ENCODE results near the gene AGAP1. TPM values are rescaled to one million over a fixed set of nuclear protein-coding genes. Genes with fewer than 3 reads are reported as not detected.

AGAP1 gene
- total RNA-seq, 2 experiments from 2014 or later = not detected

DNA sequence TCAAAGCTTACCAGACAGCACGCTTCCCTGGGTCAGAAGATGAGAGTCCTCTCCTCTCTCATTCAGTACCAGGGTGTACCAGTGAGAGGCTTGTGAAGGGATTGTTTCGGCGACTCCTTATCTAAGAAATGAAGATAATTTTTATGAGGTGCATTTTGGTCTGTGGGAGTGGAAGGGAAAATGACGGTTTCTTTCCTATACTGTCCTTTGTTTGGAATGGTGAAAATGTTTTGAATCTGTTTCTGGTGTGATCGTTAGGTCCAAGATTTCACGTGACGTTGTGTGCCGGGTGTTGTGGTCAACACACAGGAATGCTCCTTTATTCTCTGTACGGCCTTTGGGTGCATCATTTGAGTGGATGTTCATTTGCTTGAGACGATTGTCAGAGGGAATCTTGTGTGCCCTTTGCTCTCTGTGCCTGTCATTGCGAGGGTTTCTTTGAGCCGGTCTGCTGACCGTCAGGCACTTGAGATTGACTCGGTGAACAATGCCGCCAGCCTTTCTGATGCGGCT lies 183.5 kb downstream of the AGAP1 start:
- no peak overlapping the region for H3K4me3 ChIP-seq (ENCODE audit: low read depth, low read length, poor library complexity, severe bottlenecking)
- TF ChIP-seq, protein P1, sequence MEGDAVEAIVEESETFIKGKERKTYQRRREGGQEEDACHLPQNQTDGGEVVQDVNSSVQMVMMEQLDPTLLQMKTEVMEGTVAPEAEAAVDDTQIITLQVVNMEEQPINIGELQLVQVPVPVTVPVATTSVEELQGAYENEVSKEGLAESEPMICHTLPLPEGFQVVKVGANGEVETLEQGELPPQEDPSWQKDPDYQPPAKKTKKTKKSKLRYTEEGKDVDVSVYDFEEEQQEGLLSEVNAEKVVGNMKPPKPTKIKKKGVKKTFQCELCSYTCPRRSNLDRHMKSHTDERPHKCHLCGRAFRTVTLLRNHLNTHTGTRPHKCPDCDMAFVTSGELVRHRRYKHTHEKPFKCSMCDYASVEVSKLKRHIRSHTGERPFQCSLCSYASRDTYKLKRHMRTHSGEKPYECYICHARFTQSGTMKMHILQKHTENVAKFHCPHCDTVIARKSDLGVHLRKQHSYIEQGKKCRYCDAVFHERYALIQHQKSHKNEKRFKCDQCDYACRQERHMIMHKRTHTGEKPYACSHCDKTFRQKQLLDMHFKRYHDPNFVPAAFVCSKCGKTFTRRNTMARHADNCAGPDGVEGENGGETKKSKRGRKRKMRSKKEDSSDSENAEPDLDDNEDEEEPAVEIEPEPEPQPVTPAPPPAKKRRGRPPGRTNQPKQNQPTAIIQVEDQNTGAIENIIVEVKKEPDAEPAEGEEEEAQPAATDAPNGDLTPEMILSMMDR (conservative IDR thresholded peaks at IDR 0.05; ENCODE audit: low read length) = no peak
- TF ChIP-seq EZH2phosphoT487 (IDR thresholded peaks at IDR 0.05; ENCODE audit: borderline replicate concordance, low read depth, low read length) = no peak
- no peaks in the 10 kb centered on the region for H3K9me2 ChIP-seq (ENCODE audit: insufficient read depth, low read length)
- intact Hi-C loops (cut with micrococcal nuclease; ENCODE audit: unreplicated experiment) = no loop called here
- H3K4me2 ChIP-seq (ENCODE audit: low read length) = no peak overlapping the region
- no peak overlapping the region for H2AFZ ChIP-seq (ENCODE audit: low read length)
- no peaks in the 10 kb centered on the region for H3K4me1 ChIP-seq (ENCODE audit: insufficient read depth, low read length, poor library complexity, severe bottlenecking)
- H3K36me3 ChIP-seq (ENCODE audit: insufficient read depth, low read length) = no peaks in the 10 kb centered on the region
- ChIA-PET CTCF (ENCODE audit: unreplicated experiment) (no interaction called here), POLR2A (interaction anchor here (0.6 kb wide), 1 partner anchor 12 kb away, joined by 4 read pairs; no protein-coding TSS in a partner anchor)
- DNase-seq (ENCODE audit: low spot score) = no peak
- H4K20me1 ChIP-seq (ENCODE audit: insufficient read depth, low read length) = no peaks in the 10 kb centered on the region
- H3K79me2 ChIP-seq (ENCODE audit: insufficient read depth, low read depth, low read length) = no peaks in the 10 kb centered on the region
- no peaks in the 10 kb centered on the region for H3K9me3 ChIP-seq (ENCODE audit: low read length)
- H3K27ac ChIP-seq (ENCODE audit: low read depth, low read length, poor library complexity, severe bottlenecking) = no peak overlapping the region
- no TSS peak for BruUV-seq (replicated peaks)

DNA sequence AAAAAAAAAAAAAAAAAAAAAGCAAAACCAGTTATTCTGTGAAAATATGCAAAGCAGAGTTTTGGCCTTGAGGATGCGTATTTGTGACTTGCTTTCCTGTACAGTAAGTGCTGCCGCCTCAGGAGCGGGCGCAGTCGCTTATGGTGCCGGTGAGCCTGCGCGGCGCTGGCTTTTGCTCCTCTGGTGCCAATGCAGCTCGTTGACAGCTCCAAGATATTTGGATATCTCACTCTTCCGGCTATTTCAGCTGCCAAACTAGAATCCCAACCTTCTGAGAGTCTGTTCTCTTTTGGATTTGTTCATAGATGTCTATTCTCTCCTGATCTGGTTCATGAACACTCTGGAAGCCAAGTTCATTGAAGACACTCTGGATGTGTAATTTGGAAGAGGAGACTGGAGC lies 184.1 kb downstream of the AGAP1 start:
- no TSS peak for BruUV-seq (replicated peaks)
- TF ChIP-seq EZH2phosphoT487 (IDR thresholded peaks at IDR 0.05; ENCODE audit: borderline replicate concordance, low read depth, low read length) = no peak
- TF ChIP-seq, protein P1 (conservative IDR thresholded peaks at IDR 0.05; ENCODE audit: low read length) = no peak
- H3K27ac ChIP-seq (ENCODE audit: low read depth, low read length, poor library complexity, severe bottlenecking) = no peak overlapping the region
- H3K9me2 ChIP-seq (ENCODE audit: insufficient read depth, low read length) = no peaks in the 10 kb centered on the region
- no peaks in the 10 kb centered on the region for H3K79me2 ChIP-seq (ENCODE audit: insufficient read depth, low read depth, low read length)
- H4K20me1 ChIP-seq (ENCODE audit: insufficient read depth, low read length) = no peaks in the 10 kb centered on the region
- no peak overlapping the region for H2AFZ ChIP-seq (ENCODE audit: low read length)
- no peak overlapping the region for H3K4me2 ChIP-seq (ENCODE audit: low read length)
- ChIA-PET CTCF (ENCODE audit: unreplicated experiment) (no interaction called here), POLR2A (interaction anchor here (0.6 kb wide), 1 partner anchor 11 kb away, joined by 4 read pairs; no protein-coding TSS in a partner anchor)
- no peaks in the 10 kb centered on the region for H3K36me3 ChIP-seq (ENCODE audit: insufficient read depth, low read length)
- no peaks in the 10 kb centered on the region for H3K9me3 ChIP-seq (ENCODE audit: low read length)
- DNase-seq (ENCODE audit: low spot score) = no peak
- intact Hi-C loops (cut with micrococcal nuclease; ENCODE audit: unreplicated experiment) = no loop called here
- no peak overlapping the region for H3K4me3 ChIP-seq (ENCODE audit: low read depth, low read length, poor library complexity, severe bottlenecking)
- no peaks in the 10 kb centered on the region for H3K4me1 ChIP-seq (ENCODE audit: insufficient read depth, low read length, poor library complexity, severe bottlenecking)

DNA sequence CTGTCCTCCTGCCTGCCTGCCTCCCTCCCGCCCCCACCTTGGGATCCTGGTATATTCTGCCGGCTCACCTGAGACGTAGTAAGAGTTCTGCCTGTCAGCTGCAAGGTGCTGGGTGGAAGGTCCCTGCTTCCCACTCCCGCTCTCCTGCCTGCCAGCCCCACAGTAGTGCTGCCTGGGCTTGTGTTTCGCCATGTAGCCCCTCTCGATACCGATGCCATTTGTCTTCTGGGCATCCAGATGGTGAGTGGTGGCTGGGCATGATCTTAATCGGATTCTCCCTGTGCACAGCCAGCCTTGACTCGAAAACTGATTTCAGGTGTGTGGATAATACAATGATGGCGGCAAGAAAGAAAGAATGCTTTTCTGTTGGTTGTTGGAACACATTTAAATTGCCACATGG lies 184.9 kb downstream of the AGAP1 start:
- no peak overlapping the region for H3K27ac ChIP-seq (ENCODE audit: low read depth, low read length, poor library complexity, severe bottlenecking)
- DNase-seq (ENCODE audit: low spot score) = no peak
- H3K9me3 ChIP-seq (ENCODE audit: low read length) = no peaks in the 10 kb centered on the region
- H2AFZ ChIP-seq (ENCODE audit: low read length) = no peak overlapping the region
- intact Hi-C loops (cut with micrococcal nuclease; ENCODE audit: unreplicated experiment) = no loop called here
- CTCF ChIA-PET (ENCODE audit: unreplicated experiment) = no interaction called here
- H3K4me3 ChIP-seq (ENCODE audit: low read depth, low read length, poor library complexity, severe bottlenecking) = no peak overlapping the region
- H3K4me2 ChIP-seq (ENCODE audit: low read length) = no peak overlapping the region
- H3K4me1 ChIP-seq (ENCODE audit: insufficient read depth, low read length, poor library complexity, severe bottlenecking) = no peaks in the 10 kb centered on the region
- POLR2A ChIA-PET = no interaction called here
- no peaks in the 10 kb centered on the region for H3K79me2 ChIP-seq (ENCODE audit: insufficient read depth, low read depth, low read length)
- no TSS peak for BruUV-seq (replicated peaks)
- H3K36me3 ChIP-seq (ENCODE audit: insufficient read depth, low read length) = no peaks in the 10 kb centered on the region
- no peaks in the 10 kb centered on the region for H3K9me2 ChIP-seq (ENCODE audit: insufficient read depth, low read length)
- no peaks in the 10 kb centered on the region for H4K20me1 ChIP-seq (ENCODE audit: insufficient read depth, low read length)
- no peak for TF ChIP-seq EZH2phosphoT487 (IDR thresholded peaks at IDR 0.05; ENCODE audit: borderline replicate concordance, low read depth, low read length)
- TF ChIP-seq, protein P1 (conservative IDR thresholded peaks at IDR 0.05; ENCODE audit: low read length) = no peak

All from OCI-LY7 (cell line).